Lower lobe of right lung (tissue), 2 donors: ENCODE results near the gene MTX1. TPM values are rescaled to one million over a fixed set of nuclear protein-coding genes. Genes with fewer than 3 reads are reported as not detected.

Source experiments
- ATAC-seq, 2 donors: fragments of 200-7000 bp; cut with Tn5 transposase; one replicate each; pipeline ENCODE4 v1.9.1; 2020 to 2022; ENCODE audit warnings: mild to moderate bottlenecking in 2 of 2, moderate library complexity in 2 of 2
- DNase-seq: peaks from one replicate; pipeline ENCODE4 v3.0.0-alpha.2; 2020
- H3K27ac ChIP-seq: fragments of 200-600 bp; one replicate; pipeline ENCODE4 v1.8.0; 2022
- H3K27me3 ChIP-seq: fragments of 200-600 bp; one replicate; pipeline ENCODE4 v1.8.0; 2022; ENCODE audit warnings: low read depth
- H3K36me3 ChIP-seq: fragments of 200-600 bp; one replicate; pipeline ENCODE4 v1.8.0; 2022; ENCODE audit warnings: mild to moderate bottlenecking
- H3K4me1 ChIP-seq: fragments of 200-600 bp; one replicate; pipeline ENCODE4 v1.8.0; 2022
- H3K4me3 ChIP-seq: fragments of 200-600 bp; one replicate; pipeline ENCODE4 v1.8.0; 2022; ENCODE audit warnings: mild to moderate bottlenecking
- H3K9me3 ChIP-seq: fragments of 200-600 bp; one replicate; pipeline ENCODE4 v1.8.0; 2022
- intact Hi-C: fragments of 100-400 bp; cut with DNase I; formaldehyde crosslinking; loops from one replicate; pipeline ENCODE4 v1.11.0; 2022
- total RNA-seq: library from RNA; stranded (reverse); fragmentation: NEBNext Ultra II Directional; extraction: Animal tissue kit (Norgen Biotek cat#: 25700); gene quantifications from one replicate; pipeline ENCODE4 v1.2.1, GENCODE V29; 2021
- TF ChIP-seq, protein P1 (sequence below): fragments of 200-600 bp; IDR thresholded peaks from one replicate; pipeline ENCODE4 v1.8.0; 2022; ENCODE audit warnings: antibody characterized with exemption, mild to moderate bottlenecking
- donor health status: DM: no; HTN: yes; CAD: no; lungs with severe emphysema.

MTX1 gene
- total RNA-seq, 1 donor from 2014 or later: 27.9 TPM

- TF ChIP-seq, protein P1, sequence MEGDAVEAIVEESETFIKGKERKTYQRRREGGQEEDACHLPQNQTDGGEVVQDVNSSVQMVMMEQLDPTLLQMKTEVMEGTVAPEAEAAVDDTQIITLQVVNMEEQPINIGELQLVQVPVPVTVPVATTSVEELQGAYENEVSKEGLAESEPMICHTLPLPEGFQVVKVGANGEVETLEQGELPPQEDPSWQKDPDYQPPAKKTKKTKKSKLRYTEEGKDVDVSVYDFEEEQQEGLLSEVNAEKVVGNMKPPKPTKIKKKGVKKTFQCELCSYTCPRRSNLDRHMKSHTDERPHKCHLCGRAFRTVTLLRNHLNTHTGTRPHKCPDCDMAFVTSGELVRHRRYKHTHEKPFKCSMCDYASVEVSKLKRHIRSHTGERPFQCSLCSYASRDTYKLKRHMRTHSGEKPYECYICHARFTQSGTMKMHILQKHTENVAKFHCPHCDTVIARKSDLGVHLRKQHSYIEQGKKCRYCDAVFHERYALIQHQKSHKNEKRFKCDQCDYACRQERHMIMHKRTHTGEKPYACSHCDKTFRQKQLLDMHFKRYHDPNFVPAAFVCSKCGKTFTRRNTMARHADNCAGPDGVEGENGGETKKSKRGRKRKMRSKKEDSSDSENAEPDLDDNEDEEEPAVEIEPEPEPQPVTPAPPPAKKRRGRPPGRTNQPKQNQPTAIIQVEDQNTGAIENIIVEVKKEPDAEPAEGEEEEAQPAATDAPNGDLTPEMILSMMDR: peak; percentile 11
- peak; percentile 92 for DNase-seq
Measured at GRCh38 chr1:155255243-155256007, 46.9 kb downstream of the MTX1 start, which contains the start of gene ENTREP3. Gene ENTREP3, minus strand, starts transcription at chr1:155255483. Its CDS starts 606 bp downstream, at chr1:155254877.

DNA sequence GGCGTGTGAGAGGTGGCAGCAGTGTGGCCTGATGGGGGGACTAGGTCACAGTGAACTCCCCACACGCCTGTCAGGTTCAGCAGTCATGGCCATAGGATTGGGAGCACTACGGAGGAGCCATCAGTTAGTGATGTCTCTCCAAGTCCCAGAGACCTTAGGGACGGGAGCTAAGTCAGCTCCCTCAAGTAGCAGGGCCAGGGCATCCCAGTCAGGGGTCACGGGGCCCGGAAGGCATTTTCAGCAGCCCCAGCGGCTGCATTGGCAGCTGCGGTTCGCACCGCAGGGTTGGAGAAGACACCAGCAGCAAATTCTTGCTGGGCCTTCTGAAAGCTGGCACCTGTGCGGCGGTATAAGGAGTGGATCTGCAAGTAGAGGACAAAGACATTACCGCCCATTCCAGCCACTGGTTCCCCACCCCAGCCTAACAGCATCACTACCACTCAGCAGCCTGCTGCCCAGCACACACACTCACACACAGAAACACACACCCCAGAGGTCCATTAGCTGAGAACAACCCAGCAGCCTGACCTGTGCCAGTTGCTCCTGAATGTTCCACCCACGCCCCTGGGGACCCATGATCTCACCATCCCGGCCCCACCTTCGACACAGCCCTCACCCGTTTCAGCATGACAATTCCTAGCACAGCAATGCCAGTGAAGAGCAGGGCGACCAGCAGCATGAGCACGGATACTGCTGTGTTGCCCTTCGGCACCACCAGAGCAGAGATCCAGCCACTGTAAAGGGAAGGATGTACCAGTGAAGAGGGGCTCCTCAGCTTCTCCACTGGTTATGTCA is 47.8 kb downstream of the MTX1 start:
- ATAC-seq: peak; percentile 4 to 15
- intact Hi-C loops: no loop called here
- H3K27ac ChIP-seq: peak overlapping the region; percentile 96
- H3K4me3 ChIP-seq: peak overlapping the region; percentile 82
- H3K36me3 ChIP-seq: peaks cover 37% of the 10 kb centered on the region
- no peak for DNase-seq
- TF ChIP-seq, protein P1: no peak
- peaks cover 31% of the 10 kb centered on the region for H3K4me1 ChIP-seq
- H3K9me3 ChIP-seq: no peaks in the 10 kb centered on the region
- no peaks in the 10 kb centered on the region for H3K27me3 ChIP-seq

More at GRCh38 chr1:155255243-155256007, 46.9 kb downstream of the MTX1 start, which contains the start of gene ENTREP3:
- Histone ChIP-seq H3K36me3 (peaks cover 37% of the 10 kb centered on the region), H3K4me3 (peak within 1 kb of the TSS; percentile 82), H3K9me3 (no peaks in the 10 kb centered on the region), H3K4me1 (peaks cover 30% of the 10 kb centered on the region), H3K27ac (peak within 1 kb of the TSS; percentile 96), H3K27me3 (no peaks in the 10 kb centered on the region)
- intact Hi-C loops: no loop called here
- ATAC-seq: peak; percentile 92 to 95

GRCh38 chr1:155260276-155260675 is 51.8 kb downstream of the MTX1 start:
- DNase-seq (no peak), ATAC-seq (no peak)
- H3K36me3 ChIP-seq: peaks cover 63% of the 10 kb centered on the region
- TF ChIP-seq, protein P1: no peak
- no peaks in the 10 kb centered on the region for H3K9me3 ChIP-seq
- no peak overlapping the region for H3K27ac ChIP-seq
- intact Hi-C loops: no loop called here
- peaks cover 30% of the 10 kb centered on the region for H3K4me1 ChIP-seq
- H3K4me3 ChIP-seq: no peak overlapping the region
- no peaks in the 10 kb centered on the region for H3K27me3 ChIP-seq

- intact Hi-C loops: no loop called here
- DNase-seq: no peak
- Histone ChIP-seq H3K9me3 (no peaks in the 10 kb centered on the region), H3K36me3 (peaks cover 74% of the 10 kb centered on the region), H3K27me3 (no peaks in the 10 kb centered on the region), H3K4me1 (peaks cover 23% of the 10 kb centered on the region), H3K4me3 (peak overlapping the region; percentile 98), H3K27ac (peak overlapping the region; percentile 87)
- ATAC-seq: no peak
- TF ChIP-seq, protein P1: no peak
Measured at GRCh38 chr1:155261493-155261851, 53.0 kb downstream of the MTX1 start.

DNA sequence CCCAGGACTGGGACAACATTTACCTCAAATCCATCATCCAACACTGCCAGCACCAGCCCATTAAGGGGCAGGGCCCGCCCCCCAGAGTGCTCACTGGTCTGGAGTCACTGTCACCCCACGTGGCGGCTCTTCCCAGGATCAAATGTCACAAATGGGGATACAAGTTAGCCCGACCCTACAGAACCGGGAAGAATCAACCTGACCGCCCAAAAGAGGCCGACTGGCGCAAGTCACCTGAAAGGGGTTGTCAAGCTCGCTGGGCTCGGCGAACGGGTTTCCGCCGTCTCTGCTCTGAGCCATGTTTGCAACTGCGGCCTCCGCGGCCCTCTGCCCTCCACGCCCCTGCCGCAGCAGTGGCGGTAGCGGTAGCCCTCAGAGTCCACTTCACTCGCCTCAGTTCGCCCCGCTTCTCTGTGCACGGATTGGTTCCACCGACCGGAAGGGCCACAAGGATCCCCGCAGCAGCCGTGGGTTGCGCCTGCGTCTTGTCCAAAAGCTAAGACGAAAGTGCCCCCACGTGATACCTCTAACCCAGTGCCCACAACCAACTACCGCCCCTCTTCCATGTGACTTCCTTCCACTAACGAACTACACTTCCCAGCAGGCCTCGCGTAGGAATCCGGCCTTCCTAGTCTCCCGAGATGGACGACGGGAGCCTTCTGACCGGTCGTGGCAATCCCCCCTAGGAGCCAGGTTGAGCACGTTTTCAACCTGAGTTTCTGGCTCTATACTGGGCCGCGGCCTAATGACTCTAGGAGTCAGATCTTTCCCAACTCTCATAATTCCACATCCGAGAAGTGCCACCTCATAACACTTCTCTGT is 53.6 kb downstream of the MTX1 start, which contains the start of gene SCAMP3:
Gene SCAMP3, minus strand, starts transcription at position 509 of the 822 bp plus-strand sequence. Its CDS starts 209 bp downstream, at position 300.
- H3K4me3 ChIP-seq: peak within 1 kb of the TSS; percentile 98

More for the DNA sequence above, 53.6 kb downstream of the MTX1 start, which contains the start of gene SCAMP3:
- peaks cover 74% of the 10 kb centered on the region for H3K36me3 ChIP-seq
- no peaks in the 10 kb centered on the region for H3K27me3 ChIP-seq
- peaks cover 23% of the 10 kb centered on the region for H3K4me1 ChIP-seq
- TF ChIP-seq, protein P1: no peak
- ATAC-seq (peak; percentile 98 to 99), DNase-seq (peak; percentile 96)
- H3K27ac ChIP-seq: peak within 1 kb of the TSS; percentile 87
- no peaks in the 10 kb centered on the region for H3K9me3 ChIP-seq
- intact Hi-C loops: no loop called here
